Measurements from ENCODE around the gene ZNF664. TPM values are rescaled to one million over a fixed set of nuclear protein-coding genes. Genes with fewer than 3 reads are reported as not detected.

The ZNF664 gene
- total RNA-seq, 2 donors from 2014 or later, result 131 to 139 TPM

GRCh38 chr12:123958876-123959275, 14.1 kb upstream of the ZNF664 start:
- Mint-ChIP-seq H3K9me3 (no peaks in the 10 kb centered on the region), H3K4me1 (peaks cover 7% of the 10 kb centered on the region), H3K27ac (no peak overlapping the region), H3K27me3 (ENCODE audit: insufficient read depth) (peaks cover 48% of the 10 kb centered on the region), H3K36me3 (ENCODE audit: low read depth) (peaks cover 5% of the 10 kb centered on the region), H3K4me3 (no peak overlapping the region)
- no peak for DNase-seq
- H3K27me3 ChIP-seq (ENCODE audit: control insufficient read depth, insufficient read depth, low read length, poor library complexity, severe bottlenecking), result no peaks in the 10 kb centered on the region
- TF ChIP-seq, protein P1, sequence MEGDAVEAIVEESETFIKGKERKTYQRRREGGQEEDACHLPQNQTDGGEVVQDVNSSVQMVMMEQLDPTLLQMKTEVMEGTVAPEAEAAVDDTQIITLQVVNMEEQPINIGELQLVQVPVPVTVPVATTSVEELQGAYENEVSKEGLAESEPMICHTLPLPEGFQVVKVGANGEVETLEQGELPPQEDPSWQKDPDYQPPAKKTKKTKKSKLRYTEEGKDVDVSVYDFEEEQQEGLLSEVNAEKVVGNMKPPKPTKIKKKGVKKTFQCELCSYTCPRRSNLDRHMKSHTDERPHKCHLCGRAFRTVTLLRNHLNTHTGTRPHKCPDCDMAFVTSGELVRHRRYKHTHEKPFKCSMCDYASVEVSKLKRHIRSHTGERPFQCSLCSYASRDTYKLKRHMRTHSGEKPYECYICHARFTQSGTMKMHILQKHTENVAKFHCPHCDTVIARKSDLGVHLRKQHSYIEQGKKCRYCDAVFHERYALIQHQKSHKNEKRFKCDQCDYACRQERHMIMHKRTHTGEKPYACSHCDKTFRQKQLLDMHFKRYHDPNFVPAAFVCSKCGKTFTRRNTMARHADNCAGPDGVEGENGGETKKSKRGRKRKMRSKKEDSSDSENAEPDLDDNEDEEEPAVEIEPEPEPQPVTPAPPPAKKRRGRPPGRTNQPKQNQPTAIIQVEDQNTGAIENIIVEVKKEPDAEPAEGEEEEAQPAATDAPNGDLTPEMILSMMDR (conservative IDR thresholded peaks at IDR 0.05), result no peak
- 89 to 93% methylated on average over 9 of the region's 9 CpGs for WGBS, 2 experiments (ENCODE audit: insufficient coverage in 1 of 2, insufficient read length in 1 of 2)
- H3K4me3 ChIP-seq (ENCODE audit: low read length), result no peak overlapping the region
- H3K9ac ChIP-seq (ENCODE audit: extremely low read depth, low read length, poor library complexity, severe bottlenecking), result no peak overlapping the region
- no peaks in the 10 kb centered on the region for H3K9me3 ChIP-seq (ENCODE audit: control insufficient read depth, low read length)
- H3K4me1 ChIP-seq (ENCODE audit: control insufficient read depth, insufficient read depth, low read length), result no peaks in the 10 kb centered on the region
- H3K36me3 ChIP-seq (ENCODE audit: control insufficient read depth, insufficient read depth, low read length), result peaks cover 3% of the 10 kb centered on the region
- no peak overlapping the region for H3K27ac ChIP-seq (ENCODE audit: low read depth, low read length)

DNA sequence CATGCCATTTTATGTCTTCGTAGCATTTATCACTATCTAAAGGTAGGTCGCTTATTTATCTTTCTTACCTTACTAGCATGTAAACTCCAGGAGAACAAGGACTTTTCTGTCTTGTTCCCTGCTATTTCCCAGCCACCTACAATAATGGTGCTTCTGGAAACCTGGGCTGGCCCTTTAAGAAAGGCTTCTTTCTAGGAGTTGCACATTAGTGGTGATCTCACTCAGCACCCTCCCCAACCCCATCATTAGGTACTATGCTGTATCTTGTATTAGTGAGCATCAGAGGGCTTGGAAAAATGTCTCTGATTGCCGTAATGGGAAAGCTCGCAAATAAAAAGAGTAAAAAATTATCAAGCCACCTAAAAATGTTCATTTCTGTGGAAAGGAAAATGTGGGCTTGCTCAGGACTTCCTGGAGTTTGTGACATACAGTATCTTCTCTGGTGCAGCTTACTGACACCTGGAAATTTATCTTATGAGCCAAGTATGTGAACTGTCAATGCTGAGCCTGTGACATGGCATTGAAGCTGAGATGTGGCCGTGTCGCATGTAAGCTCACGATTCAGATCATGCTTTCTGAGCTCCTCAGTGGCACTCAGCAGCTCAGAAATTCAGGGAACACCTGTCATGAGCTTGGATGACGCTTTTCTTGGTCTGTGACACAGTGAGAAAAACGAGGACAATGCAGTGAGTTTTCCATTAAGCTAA, 12.8 kb upstream of the ZNF664 start:
- H3K9ac ChIP-seq (ENCODE audit: extremely low read depth, low read length, poor library complexity, severe bottlenecking), result no peak overlapping the region
- Mint-ChIP-seq H3K4me3 (no peak overlapping the region), H3K4me1 (peaks cover 7% of the 10 kb centered on the region), H3K27ac (no peak overlapping the region), H3K27me3 (ENCODE audit: insufficient read depth) (peaks cover 54% of the 10 kb centered on the region), H3K36me3 (ENCODE audit: low read depth) (peaks cover 7% of the 10 kb centered on the region), H3K9me3 (no peaks in the 10 kb centered on the region)
- DNase-seq, result no peak
- peaks cover 3% of the 10 kb centered on the region for H3K36me3 ChIP-seq (ENCODE audit: control insufficient read depth, insufficient read depth, low read length)
- peaks cover 2% of the 10 kb centered on the region for H3K27me3 ChIP-seq (ENCODE audit: control insufficient read depth, insufficient read depth, low read length, poor library complexity, severe bottlenecking)
- no peaks in the 10 kb centered on the region for H3K9me3 ChIP-seq (ENCODE audit: control insufficient read depth, low read length)
- no peaks in the 10 kb centered on the region for H3K4me1 ChIP-seq (ENCODE audit: control insufficient read depth, insufficient read depth, low read length)
- no peak overlapping the region for H3K27ac ChIP-seq (ENCODE audit: low read depth, low read length)
- H3K4me3 ChIP-seq (ENCODE audit: low read length), result no peak overlapping the region
- TF ChIP-seq, protein P1 (conservative IDR thresholded peaks at IDR 0.05), result no peak
- WGBS, 2 experiments (ENCODE audit: insufficient coverage in 1 of 2, insufficient read length in 1 of 2), result 93 to 94% methylated on average over 7 to 9 of the region's 9 CpGs

GRCh38 chr12:123960856-123961255, 12.2 kb upstream of the ZNF664 start:
- Histone ChIP-seq H3K9ac (ENCODE audit: extremely low read depth, low read length, poor library complexity, severe bottlenecking) (no peak overlapping the region), H3K27ac (ENCODE audit: low read depth, low read length) (no peak overlapping the region), H3K4me1 (ENCODE audit: control insufficient read depth, insufficient read depth, low read length) (no peaks in the 10 kb centered on the region), H3K36me3 (ENCODE audit: control insufficient read depth, insufficient read depth, low read length) (peaks cover 4% of the 10 kb centered on the region), H3K27me3 (ENCODE audit: control insufficient read depth, insufficient read depth, low read length, poor library complexity, severe bottlenecking) (peaks cover 7% of the 10 kb centered on the region), H3K9me3 (ENCODE audit: control insufficient read depth, low read length) (no peaks in the 10 kb centered on the region), H3K4me3 (ENCODE audit: low read length) (no peak overlapping the region)
- H3K4me1 Mint-ChIP-seq, result peaks cover 7% of the 10 kb centered on the region
- no peak overlapping the region for H3K4me3 Mint-ChIP-seq
- H3K27me3 Mint-ChIP-seq (ENCODE audit: insufficient read depth), result peaks cover 60% of the 10 kb centered on the region
- H3K9me3 Mint-ChIP-seq, result no peaks in the 10 kb centered on the region
- WGBS, 2 experiments (ENCODE audit: insufficient coverage in 1 of 2, insufficient read length in 1 of 2), result 95 to 97% methylated on average over 2 to 4 of the region's 4 CpGs
- no peak overlapping the region for H3K27ac Mint-ChIP-seq
- peaks cover 12% of the 10 kb centered on the region for H3K36me3 Mint-ChIP-seq (ENCODE audit: low read depth)
- TF ChIP-seq, protein P1 (conservative IDR thresholded peaks at IDR 0.05), result no peak
- no peak for DNase-seq
